HG03520 (cell line): ENCODE data around the gene CKAP5.
"Not testable (repeated sequence)": the region's sequence is repeated elsewhere in the genome, so short reads cannot be mapped to it uniquely, and the experiment has no call there.

Experiments
- ATAC-seq: cut with Tn5 transposase; IDR thresholded peaks from one replicate; pipeline ENCODE4 v1.9.1; 2021; ENCODE audit warnings: mild to moderate bottlenecking, moderate library complexity; ENCODE audit not compliant: unreplicated experiment

The CKAP5 gene

DNA sequence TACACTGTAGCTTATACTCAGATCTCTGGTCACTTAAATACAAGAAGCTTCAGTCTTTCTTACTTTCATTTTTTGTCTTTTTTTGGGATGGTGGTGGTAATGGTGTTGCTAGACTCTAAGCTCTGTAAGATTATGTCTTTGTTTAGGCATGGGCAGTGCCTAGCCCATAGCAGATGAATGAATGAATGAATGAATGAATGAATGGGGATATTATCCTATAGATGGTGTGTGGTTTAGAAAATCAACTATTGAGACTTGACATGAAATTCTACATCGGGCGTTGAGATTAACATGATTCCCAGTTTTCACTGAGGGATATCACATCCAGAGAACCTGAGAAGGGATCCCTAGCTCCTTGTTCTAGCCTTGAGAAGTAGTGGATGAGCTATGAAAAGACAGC, 9.8 kb upstream of the CKAP5 start:
- no peak for ATAC-seq

DNA sequence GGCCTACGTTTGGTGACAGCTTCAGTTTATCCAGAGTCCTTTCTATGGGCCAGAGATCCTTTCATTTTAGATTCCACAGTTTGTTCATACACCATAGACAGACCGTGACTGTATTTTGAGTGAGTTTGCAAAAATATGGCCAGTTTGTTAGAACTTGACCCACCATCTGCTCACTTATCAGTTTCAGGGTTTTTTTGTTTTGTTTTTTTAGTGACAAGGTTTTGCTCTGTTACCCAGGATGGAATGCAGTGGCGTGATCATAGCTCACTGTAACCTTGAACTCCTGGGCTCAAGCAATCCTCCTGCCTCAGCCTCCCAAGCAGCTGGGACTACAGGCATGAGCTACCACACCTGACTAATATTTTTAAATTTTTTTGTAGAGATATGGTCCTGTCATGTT, 9.1 kb upstream of the CKAP5 start:
- no peak for ATAC-seq

DNA sequence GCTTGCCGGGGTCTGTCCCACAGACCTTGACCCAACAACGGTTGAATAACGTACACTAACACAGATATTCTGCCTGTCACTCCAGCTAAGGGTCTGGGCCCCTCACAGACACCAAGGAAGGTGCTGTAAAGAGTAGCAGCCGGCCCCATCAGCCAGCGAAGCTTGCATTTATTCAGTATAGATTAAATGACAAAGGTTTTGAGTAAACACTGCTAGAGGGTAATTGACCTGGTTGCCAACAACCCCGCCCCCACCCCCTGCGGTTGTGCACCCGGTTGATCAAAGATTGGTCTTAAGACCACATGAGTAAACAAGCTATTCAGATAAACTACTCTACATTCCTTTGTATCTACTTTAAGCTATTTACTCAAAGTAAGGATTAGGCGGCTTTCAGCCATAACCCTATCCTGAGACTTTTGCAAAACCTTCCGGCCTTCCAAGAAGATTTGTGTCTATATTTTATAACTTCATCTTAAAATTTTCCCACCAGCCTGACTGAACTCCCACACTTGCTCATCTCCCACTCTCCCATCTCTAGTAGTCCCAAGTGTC, 4.8 kb upstream of the CKAP5 start:
- no peak for ATAC-seq

DNA sequence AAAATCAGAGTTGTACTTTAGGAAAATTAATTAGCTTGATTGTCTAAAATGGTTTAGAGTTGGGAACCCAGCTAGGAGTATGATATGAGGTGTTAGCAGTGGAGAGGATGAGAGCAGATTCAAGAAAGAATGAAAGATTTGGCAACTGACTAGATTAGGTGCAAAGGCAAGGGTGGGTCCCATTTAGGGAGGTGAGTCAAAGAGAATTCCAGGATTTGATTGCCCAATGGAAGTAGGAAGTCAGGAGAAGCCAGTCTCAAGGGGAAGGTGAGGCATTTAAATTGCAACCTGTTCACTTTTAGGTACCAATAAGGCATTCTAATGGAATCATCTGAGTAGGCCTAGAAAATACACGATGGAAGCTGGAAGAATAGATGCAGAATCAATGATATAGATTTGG, 3.6 kb upstream of the CKAP5 start:
- ATAC-seq, result no peak

DNA sequence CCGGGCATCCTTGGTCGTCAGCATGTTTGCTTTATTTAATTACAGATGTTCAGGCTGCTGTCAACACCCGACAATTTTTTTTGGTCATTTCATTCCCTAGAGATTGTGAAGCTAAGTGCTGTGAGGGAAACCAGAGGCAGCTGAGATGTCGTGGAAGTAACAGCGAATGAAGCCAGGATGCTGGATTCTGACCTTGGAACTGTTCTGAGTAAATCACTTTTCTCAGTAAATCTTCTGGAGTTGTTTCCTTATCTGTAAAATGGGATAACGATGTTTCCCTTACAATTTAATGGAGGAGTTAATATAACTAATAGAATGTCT, 390 bp upstream of the CKAP5 start:
- ATAC-seq, result peak; percentile 4

DNA sequence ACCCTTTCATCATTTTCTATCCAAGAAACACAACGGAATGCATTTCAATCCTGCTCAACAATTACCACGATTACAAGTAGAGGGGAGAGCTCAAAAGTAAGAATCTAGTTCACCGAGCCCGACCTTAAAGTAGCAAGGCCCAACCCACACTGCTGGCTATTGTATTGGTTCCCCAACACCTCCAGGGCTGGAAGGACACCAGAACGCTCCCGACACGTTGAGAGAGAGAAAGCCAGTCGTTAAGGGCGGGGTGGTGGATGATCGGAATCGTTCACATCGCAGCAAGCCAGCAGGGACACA, 690 bp downstream of the CKAP5 start:
- no peak for ATAC-seq

DNA sequence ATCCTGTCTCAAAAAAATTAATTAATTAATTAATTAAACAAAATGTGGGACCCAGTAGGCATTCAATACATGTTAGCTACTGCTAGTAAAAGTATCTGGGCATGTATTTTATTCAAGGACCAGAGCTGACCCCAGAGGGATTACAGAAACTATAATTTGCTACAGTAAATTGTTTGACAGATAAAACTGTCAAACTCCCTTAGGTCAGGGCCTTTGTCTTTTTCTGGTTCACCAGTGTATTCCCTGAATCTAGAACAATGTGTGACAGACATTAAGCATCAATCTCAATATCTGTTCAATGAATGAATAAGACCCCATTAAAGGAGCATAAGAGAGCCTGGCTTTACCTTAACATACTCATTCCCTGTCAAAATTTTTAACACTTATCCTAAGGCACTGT, 6.0 kb downstream of the CKAP5 start:
- no peak for ATAC-seq

DNA sequence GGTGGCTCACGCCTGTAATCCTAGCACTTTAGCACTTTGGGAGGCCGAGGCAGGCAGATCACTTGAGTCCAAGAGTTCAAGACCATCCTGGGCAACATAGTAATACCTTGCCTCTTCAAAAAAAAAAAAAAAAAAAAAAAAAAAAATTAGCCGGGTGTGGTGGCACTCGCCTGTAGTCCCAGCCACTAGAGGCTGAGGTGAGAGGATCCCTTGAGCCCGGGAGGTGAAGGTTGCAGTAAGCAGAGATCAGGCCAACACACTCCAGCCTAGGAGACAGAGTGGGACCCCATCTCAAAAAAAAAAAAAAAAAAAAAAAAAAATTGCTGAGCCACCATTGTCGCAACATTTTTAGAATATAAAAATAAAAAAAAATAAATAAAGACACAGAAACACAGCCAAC, 7.6 kb downstream of the CKAP5 start:
- no peak for ATAC-seq

DNA sequence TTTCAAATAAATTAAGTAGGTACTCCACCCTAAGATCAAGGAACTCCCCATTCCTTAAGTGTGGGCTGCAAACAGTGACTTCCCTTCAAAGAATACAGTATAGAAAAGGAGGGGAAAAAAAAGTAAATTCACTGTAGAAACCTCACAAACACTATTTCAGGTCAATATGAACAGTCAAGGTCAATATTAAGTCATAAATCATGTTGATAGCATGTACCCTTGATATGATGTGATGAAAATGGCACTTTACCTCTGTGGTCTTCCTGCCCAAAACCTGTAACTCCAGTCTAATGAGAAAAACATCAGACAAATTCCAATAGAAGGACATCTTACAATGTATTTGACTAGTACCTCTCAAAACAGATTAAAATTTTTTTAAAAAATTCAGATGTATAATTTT, 8.2 kb downstream of the CKAP5 start:
- no peak for ATAC-seq

DNA sequence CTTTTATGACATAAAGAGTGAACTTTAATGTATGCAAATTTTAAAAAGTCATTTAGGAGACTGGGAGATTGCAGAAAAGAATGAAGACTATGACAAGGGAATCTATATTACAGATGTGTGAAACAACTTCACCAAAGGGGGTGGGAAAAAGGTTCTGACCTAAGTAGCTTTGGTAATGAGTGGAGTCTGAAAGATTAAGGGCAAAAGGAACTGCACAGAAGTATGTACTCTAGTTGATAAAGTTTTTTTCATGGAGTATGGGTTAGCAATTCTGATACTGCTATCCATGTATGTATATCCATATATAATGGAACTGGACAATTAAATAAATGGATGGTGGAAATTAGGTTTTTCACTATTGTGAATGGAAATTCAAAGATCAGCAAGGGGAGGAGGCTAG, 9.2 kb downstream of the CKAP5 start:
- no peak for ATAC-seq

DNA sequence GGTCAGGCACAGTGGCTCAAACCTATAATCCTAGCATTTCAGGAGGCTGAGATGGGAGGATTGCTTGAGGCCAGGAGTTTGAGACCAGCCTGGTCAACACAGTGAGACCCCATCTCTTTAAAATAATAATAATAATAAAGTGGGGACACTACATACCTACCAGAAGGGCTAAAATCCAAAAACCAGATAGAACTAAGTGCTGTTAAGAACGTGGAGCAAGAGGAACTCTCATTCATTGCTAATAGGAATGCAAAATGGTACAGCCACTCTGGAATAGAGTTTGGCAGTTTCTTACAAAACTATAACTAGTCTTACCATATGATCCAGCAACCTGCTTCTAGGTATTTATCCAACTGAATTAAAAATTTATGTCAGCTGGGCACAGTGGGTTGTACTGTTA, 9.6 kb downstream of the CKAP5 start:
- no peak for ATAC-seq

DNA sequence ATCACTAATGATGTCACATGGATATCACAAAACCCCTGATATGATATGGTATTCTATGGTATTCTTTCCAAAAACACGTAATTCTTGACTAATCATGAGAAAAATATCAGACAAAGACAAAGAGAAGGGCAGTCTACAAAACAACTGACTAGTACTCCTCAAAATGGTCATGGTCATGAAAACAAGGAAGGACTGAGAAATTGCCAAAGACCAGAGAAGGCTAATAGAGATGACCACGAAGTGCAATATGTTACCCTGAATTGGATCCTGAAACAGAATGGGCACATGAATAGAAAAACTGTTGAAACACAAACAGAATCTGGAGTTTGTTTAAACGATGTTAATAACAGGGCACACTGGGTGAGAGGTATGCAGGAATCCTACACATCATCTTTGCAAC, 10.2 kb downstream of the CKAP5 start:
- ATAC-seq, result no peak

DNA sequence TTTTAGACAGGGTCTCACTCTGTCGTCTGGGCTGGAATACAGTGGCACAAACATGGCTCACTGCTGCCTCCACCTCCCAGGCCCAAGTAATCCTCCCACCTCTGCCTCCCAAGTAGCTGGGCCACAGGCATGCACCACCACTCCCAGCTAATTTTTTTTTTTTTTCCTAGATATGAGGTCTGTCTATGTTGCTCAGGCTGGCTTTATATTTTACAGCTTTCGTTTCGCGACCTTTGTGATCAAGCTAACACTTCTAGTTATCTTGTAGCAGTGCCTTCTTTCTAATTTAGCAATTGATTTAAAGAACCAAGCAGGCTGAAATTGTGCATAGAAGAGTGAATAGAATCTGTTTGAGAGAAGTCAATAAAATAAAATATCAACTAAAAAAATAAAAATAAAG, 11.3 kb downstream of the CKAP5 start:
- no peak for ATAC-seq

DNA sequence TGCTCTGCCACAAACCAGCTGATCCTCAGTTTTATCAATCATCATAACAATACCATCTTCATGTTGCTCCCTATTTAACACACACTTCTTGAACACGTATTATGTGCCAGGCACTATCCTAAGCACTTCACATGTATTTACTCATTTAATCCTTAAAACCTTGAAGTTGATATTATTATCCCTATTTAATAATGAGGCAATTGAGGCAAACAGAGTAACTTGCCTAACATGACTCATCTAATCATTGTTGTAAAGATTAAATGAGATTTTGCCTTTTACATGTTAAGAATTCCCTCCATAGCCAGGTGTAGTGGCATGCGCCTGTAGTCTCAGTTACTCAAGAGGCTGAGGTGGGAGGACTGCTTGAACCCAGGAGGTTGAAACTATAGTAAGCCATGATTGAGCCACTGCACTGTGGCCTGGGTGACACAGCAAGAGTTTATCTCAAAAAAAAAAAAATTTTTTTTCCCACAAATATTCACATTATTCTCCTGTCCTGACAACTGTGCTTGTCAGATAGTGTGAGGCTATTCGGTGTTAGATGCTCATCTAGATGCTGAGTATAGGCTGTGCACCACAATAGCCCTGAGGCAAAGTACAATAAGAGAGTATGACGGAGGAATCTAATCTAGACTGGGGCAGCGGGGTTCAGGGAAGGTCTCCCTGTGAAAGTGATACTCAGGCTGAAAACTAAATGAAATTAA, 13.4 kb downstream of the CKAP5 start:
- no peak for ATAC-seq

DNA sequence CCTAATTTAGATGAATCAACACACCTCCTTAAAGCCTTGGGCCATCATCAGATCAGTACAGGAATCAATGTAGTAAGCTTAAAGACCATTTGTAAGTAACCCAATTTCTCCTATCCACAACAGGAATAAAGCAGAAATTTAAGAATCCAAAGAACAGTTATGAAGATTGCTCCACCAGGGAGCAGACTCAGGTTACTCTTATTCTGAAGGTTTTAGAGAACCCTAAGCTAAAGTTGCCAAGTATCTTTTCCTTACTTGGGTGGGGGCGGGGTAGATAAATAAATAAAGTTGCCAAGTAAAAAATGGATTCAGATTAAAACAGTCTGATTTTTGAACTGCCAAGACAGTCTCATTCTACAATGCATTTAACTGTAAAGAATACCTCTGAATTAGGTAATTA, 18.1 kb downstream of the CKAP5 start:
- no peak for ATAC-seq

DNA sequence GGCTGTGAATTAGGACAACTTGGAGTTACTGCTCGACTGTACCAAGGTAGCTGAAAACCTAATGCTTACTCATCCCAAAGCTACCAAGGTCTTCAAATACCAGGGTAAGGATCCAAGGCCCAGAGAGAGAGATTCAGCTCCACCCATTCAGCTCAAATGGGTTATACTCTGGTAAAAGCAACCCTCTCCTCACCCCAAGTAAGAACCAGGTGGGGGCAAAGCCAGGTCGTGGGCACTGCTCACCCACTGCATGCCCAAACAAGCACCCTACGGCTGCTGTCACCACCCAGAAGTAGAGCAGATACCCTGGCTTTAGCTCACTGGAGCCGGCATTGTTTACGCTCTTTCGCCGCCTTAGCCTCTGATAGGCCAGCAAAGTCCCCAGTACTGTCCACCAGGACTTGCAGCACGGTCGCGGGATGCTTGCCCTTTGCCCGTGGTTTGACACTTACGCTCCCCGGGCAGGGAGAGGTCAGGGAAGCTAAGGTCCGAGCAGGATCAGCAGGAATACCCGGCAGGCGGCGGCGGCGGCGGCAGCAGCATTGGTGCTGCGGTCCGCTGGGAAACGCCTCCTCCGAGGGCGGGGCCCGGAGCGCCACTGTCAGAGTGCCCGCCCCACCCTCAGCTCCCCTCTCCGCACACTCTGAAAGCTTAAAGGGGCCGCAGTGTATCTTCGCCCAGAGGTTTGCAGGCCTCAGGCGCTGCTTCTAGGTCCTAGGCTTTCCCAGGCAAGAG, 19.6 kb downstream of the CKAP5 start:
- ATAC-seq, result peak; percentile 98

DNA sequence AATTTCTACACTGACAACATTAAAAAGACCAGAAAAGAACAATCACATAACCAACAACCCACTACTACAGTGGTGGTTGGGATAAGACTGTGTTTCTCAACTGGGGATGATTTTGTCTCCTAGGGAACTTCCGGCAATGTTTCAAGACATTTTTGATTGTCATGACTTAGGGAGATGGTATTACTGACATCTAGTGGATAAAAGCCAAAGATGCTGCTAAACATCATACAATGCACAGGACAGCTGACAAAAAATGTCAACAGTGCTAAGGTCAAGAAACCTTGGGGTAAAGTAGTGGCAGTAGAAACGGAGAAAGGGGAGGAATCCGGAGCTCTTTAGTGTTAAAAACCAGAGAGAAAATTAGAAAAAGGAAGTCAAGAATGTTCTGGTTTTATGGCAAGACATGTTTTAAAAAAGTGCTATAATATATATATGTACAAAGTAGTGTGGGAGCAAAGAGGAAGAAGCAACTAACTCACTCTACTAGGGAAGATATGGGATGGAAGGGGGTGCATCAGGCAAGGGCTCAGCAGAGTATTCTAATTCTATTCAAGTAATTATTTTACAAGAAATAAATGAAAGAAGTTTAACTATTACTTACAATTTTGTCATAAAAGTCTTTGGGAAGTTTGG, 37.2 kb downstream of the CKAP5 start:
- no peak for ATAC-seq

DNA sequence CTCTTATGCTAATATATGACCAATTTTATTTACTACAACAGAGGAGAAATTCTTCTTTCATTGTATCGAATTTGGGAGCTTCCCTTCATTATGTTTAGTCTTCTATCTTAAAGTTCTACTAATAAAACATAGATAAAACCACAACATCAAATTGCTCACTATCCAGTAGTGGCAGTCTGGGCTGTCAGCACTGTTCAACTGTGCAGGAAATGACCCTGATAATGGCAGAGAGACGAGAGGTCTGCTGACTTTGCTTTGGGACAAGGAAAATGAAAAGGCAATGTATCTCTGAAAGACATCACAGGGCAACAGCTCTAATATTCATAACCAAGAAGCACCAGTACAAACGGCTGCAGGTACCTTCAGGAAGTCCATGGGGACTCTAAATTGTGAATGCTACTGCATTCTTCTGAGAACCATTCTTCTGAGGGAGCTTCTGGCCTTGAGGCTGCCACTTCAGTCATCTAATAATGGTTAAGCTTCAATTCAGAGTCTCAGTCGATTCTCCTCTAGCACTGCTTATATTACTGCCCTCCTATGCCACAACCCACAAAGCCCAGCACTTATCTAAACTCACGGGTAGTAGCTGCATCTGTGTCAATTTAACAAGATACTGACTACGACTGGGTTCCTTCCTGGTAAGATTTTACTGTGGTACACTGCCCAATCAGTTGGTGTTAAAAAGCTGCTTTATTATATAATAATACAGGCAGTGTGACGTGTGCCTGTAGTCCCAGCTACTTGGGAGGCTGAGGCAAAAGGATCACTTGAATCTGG, 44.2 kb downstream of the CKAP5 start:
- no peak for ATAC-seq

DNA sequence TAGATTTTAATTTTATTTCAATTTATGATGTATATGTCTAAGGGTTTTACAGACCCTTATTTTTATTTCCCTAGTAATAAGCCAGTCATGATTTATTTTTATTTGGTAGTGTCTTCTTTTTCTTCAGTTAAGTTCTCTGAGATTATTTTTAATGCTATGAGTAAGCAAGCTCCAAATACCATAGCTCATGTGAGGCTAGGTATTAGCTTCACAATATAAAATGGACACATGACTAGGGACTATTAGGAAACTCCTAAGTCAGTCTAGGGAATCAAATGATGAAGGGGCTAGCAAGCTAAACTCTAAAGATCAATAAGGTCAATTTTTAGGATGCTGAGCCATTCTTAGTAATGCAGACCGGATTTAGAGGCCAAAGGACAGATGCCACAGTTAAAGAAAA, 45.9 kb downstream of the CKAP5 start:
- no peak for ATAC-seq

DNA sequence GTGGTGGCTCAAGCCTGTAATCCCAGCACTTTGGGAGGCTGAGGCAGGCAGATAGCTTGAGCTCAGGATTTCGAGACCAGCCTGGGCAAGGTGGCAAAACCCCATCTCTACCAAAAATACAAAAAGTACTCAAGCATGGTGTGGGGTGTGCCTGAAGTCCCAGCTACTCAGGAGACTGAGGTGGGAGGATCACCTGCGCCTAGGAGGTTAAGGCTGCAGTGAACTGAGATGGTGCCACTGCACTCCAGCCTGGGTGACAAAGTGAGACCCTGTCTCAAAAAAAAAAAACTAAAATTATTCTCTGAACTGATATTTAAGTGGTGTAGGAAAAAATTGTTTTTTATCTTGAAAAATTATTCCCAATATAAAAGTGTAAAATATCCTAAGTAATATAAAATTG, 46.4 kb downstream of the CKAP5 start:
- not testable (repeated sequence) for ATAC-seq

DNA sequence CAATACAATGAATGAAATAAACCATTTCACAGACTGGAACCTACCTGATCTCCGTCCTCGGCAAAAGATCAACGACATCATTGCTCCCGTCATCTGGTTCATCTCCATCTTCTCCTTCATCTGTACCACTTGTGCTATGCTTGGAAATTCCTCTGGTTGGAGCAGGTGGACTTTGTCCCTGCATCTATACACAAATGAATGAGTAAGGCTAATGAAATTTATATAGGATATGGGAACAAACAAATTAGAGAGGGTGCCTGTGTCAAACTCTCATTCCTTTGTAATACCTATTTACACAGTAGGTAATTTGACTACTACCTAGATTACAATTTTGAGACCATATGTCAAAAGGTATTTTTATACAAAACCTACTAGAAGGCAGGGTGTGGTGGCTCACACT, 67.7 kb downstream of the CKAP5 start:
- ATAC-seq, result no peak

DNA sequence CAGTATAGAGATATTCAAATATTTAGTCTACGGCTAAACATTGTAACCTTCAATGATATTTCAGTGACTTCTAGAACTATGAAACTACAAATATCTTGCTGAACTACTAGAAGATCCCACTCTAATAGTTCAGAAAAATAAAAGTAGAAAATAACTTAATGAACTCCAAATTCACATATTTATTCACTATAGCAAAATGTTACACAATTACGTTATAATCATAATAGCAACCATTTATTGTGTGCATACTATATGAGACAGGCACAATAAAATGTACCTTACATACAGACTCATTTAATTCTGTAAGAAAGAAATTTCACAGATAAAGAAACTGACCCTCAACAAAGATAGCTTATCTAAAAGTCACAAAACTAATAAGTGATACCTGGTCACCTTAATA, 69.2 kb downstream of the CKAP5 start:
- ATAC-seq, result no peak
